Lower leg skin (tissue), 3 donors: Measurements from ENCODE around the gene TEKT3.

ENCODE experiments used
- POLR2A ChIP-seq, 2 donors: fragments of 450-650 bp; IDR thresholded peaks; one replicate each; pipeline ENCODE4 v1.6.1; 2016 to 2017; ENCODE audit warnings: antibody characterized with exemption in 2 of 2, mild to moderate bottlenecking in 1 of 2, moderate library complexity in 1 of 2
- TF ChIP-seq, protein P1 (sequence below), 3 donors: fragments of 450-650 bp; IDR thresholded peaks; one replicate each; pipeline ENCODE4 v1.5.1; 2016; ENCODE audit warnings: antibody characterized with exemption in 3 of 3, mild to moderate bottlenecking in 3 of 3, moderate library complexity in 2 of 3

DNA sequence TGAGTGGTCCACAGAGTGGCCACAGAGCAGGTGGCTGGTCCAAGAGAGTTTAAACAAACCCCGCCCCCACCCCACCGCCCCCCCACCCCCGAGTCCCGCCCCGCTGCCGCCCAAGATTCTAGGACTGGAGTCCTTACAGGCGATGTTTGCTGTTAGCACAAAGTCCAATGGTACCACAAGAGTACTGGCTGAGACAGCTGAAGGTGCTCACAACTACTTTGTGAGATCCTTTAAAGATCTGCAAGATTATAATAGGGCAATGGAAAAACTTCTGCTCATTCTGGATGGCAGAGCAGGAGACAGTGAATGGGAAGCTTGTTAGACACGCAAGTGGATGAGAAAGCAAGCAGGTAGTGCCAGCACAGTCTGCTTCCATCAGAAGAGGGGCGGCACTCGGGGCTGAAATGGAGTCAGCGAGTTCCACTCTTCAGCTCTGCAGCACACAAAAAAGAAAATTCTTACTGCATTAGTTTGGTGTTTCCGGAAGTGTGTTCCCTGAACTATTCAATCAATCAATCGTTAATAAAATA, 4.7 kb upstream of the TEKT3 start:
- TF ChIP-seq, protein P1, sequence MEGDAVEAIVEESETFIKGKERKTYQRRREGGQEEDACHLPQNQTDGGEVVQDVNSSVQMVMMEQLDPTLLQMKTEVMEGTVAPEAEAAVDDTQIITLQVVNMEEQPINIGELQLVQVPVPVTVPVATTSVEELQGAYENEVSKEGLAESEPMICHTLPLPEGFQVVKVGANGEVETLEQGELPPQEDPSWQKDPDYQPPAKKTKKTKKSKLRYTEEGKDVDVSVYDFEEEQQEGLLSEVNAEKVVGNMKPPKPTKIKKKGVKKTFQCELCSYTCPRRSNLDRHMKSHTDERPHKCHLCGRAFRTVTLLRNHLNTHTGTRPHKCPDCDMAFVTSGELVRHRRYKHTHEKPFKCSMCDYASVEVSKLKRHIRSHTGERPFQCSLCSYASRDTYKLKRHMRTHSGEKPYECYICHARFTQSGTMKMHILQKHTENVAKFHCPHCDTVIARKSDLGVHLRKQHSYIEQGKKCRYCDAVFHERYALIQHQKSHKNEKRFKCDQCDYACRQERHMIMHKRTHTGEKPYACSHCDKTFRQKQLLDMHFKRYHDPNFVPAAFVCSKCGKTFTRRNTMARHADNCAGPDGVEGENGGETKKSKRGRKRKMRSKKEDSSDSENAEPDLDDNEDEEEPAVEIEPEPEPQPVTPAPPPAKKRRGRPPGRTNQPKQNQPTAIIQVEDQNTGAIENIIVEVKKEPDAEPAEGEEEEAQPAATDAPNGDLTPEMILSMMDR (IDR thresholded peaks at IDR 0.05), result no peak
- TF ChIP-seq POLR2A (IDR thresholded peaks at IDR 0.05), result no peak
